DLD1 (cell line): Measurements from ENCODE around the gene LY6G6D.

Source experiments
- in situ Hi-C: cut with HindIII; loops from 2 replicates; pipeline ENCODE4 v1.10.0; 2017; ENCODE audit warnings: low sequenced_read_pairs

Gene LY6G6D

GRCh38 chr6:31761343-31761742 is 46.2 kb downstream of the LY6G6D start:
- in situ Hi-C loops: no loop called here

GRCh38 chr6:31762356-31762755 is 47.2 kb downstream of the LY6G6D start, which contains the start of gene SAPCD1:
Gene SAPCD1, plus strand, starts transcription at chr6:31762656. Its CDS starts 399 bp downstream, at chr6:31763055.
- in situ Hi-C loops: no loop called here

- in situ Hi-C loops: no loop called here
Observed at GRCh38 chr6:31762878-31763618, 47.9 kb downstream of the LY6G6D start.

- in situ Hi-C loops: no loop called here
Observed at GRCh38 chr6:31763619-31763940, 48.4 kb downstream of the LY6G6D start.

GRCh38 chr6:31764198-31764597 is 49.0 kb downstream of the LY6G6D start:
- in situ Hi-C loops: no loop called here

GRCh38 chr6:31765559-31765909 is 50.4 kb downstream of the LY6G6D start:
- in situ Hi-C loops: no loop called here

- in situ Hi-C loops: no loop called here
Observed at GRCh38 chr6:31765910-31766794, 51.0 kb downstream of the LY6G6D start.

GRCh38 chr6:31767096-31767645 is 52.0 kb downstream of the LY6G6D start:
- in situ Hi-C loops: no loop called here
